Measurements from ENCODE around the gene BMP8A. TPM values are rescaled to one million over a fixed set of nuclear protein-coding genes. Genes with fewer than 3 reads are reported as not detected.
A peak's percentile ranks its signal among the peaks of the same experiment; 100 is the strongest.
"Not testable (repeated sequence)": the region's sequence is repeated elsewhere in the genome, so short reads cannot be mapped to it uniquely, and the experiment has no call there.

The BMP8A gene
- under 1 TPM in 1 of 2 experiments, not detected in 1; 0.20 TPM for total RNA-seq

GRCh38 chr1:39491146-39491921 lies at the start of gene BMP8A:
Gene BMP8A, plus strand, starts transcription at chr1:39491636. Its CDS starts 356 bp downstream, at chr1:39491992.
- peak within 1 kb of the TSS; percentile 67 for H3K4me3 Mint-ChIP-seq
- H3K36me3 Mint-ChIP-seq: peaks cover 2% of the 10 kb centered on the region
- POLR2A ChIA-PET: no interaction called here
- DNase-seq (peak; percentile 87), ATAC-seq (ENCODE audit: low read depth) (peak; percentile 89)
- H3K4me1 Mint-ChIP-seq: peaks cover 4% of the 10 kb centered on the region
- H3K9me3 Mint-ChIP-seq: no peaks in the 10 kb centered on the region
- no peak within 1 kb of the TSS for H3K27ac Mint-ChIP-seq
- H3K27me3 Mint-ChIP-seq: peaks cover 28% of the 10 kb centered on the region

- DNase-seq: no peak
- Mint-ChIP-seq H3K36me3 (peaks cover 48% of the 10 kb centered on the region), H3K4me1 (no peaks in the 10 kb centered on the region), H3K27ac (no peak overlapping the region), H3K9me3 (no peaks in the 10 kb centered on the region), H3K4me3 (no peak overlapping the region), H3K27me3 (no peaks in the 10 kb centered on the region)
- ATAC-seq (ENCODE audit: low read depth): no peak
- POLR2A ChIA-PET: no interaction called here
These were observed 49.6 kb upstream of the BMP8A start for GRCh38 chr1:39441797-39442196.

GRCh38 chr1:39445573-39445972 lies 45.9 kb upstream of the BMP8A start:
- no peaks in the 10 kb centered on the region for H3K27me3 Mint-ChIP-seq
- POLR2A ChIA-PET: no interaction called here
- no peaks in the 10 kb centered on the region for H3K9me3 Mint-ChIP-seq
- H3K36me3 Mint-ChIP-seq: peaks cover 57% of the 10 kb centered on the region
- DNase-seq (no peak), ATAC-seq (ENCODE audit: low read depth) (no peak)
- no peaks in the 10 kb centered on the region for H3K4me1 Mint-ChIP-seq
- H3K27ac Mint-ChIP-seq: no peak overlapping the region
- H3K4me3 Mint-ChIP-seq: no peak overlapping the region

GRCh38 chr1:39446986-39447567 lies 44.4 kb upstream of the BMP8A start:
- H3K9me3 Mint-ChIP-seq: no peaks in the 10 kb centered on the region
- DNase-seq (no peak), ATAC-seq (ENCODE audit: low read depth) (no peak)
- POLR2A ChIA-PET: no interaction called here
- H3K4me1 Mint-ChIP-seq: peaks cover 12% of the 10 kb centered on the region
- H3K27me3 Mint-ChIP-seq: no peaks in the 10 kb centered on the region
- no peak overlapping the region for H3K4me3 Mint-ChIP-seq
- H3K36me3 Mint-ChIP-seq: peaks cover 63% of the 10 kb centered on the region
- no peak overlapping the region for H3K27ac Mint-ChIP-seq

GRCh38 chr1:39450041-39450440 lies 41.4 kb upstream of the BMP8A start:
- POLR2A ChIA-PET; DNase-seq; H3K4me3 Mint-ChIP-seq; H3K27me3 Mint-ChIP-seq; H3K27ac Mint-ChIP-seq; ATAC-seq (ENCODE audit: low read depth); H3K9me3 Mint-ChIP-seq: not testable (repeated sequence)
- H3K36me3 Mint-ChIP-seq: peaks cover 53% of the 10 kb centered on the region
- H3K4me1 Mint-ChIP-seq: peaks cover 23% of the 10 kb centered on the region

GRCh38 chr1:39450956-39451606 lies 40.4 kb upstream of the BMP8A start:
- DNase-seq: no peak
- Mint-ChIP-seq H3K4me1 (peaks cover 23% of the 10 kb centered on the region), H3K27ac (no peak overlapping the region), H3K9me3 (no peaks in the 10 kb centered on the region), H3K27me3 (no peaks in the 10 kb centered on the region), H3K36me3 (peaks cover 56% of the 10 kb centered on the region), H3K4me3 (no peak overlapping the region)
- no peak for ATAC-seq (ENCODE audit: low read depth)
- POLR2A ChIA-PET: no interaction called here

GRCh38 chr1:39452081-39452480 lies 39.4 kb upstream of the BMP8A start:
- POLR2A ChIA-PET: no interaction called here
- peaks cover 23% of the 10 kb centered on the region for H3K4me1 Mint-ChIP-seq

GRCh38 chr1:39452540-39452939 lies 38.9 kb upstream of the BMP8A start:
- peaks cover 59% of the 10 kb centered on the region for H3K36me3 Mint-ChIP-seq
- H3K27ac Mint-ChIP-seq: peak overlapping the region; percentile 80
- DNase-seq: no peak
- peak overlapping the region; percentile 53 for H3K4me3 Mint-ChIP-seq
- no peaks in the 10 kb centered on the region for H3K27me3 Mint-ChIP-seq
- peak; percentile 94 for ATAC-seq (ENCODE audit: low read depth)
- peaks cover 23% of the 10 kb centered on the region for H3K4me1 Mint-ChIP-seq
- POLR2A ChIA-PET: no interaction called here
- no peaks in the 10 kb centered on the region for H3K9me3 Mint-ChIP-seq

More at GRCh38 chr1:39452081-39452480, 39.4 kb upstream of the BMP8A start:
- Mint-ChIP-seq H3K27ac (peak overlapping the region; percentile 80), H3K9me3 (no peaks in the 10 kb centered on the region), H3K4me3 (no peak overlapping the region), H3K36me3 (peaks cover 58% of the 10 kb centered on the region), H3K27me3 (no peaks in the 10 kb centered on the region)
- ATAC-seq (ENCODE audit: low read depth): no peak
- DNase-seq: no peak

GRCh38 chr1:39453603-39454002 lies 37.8 kb upstream of the BMP8A start:
- Mint-ChIP-seq H3K4me3 (no peak overlapping the region), H3K9me3 (no peaks in the 10 kb centered on the region), H3K4me1 (peaks cover 23% of the 10 kb centered on the region), H3K27ac (no peak overlapping the region), H3K27me3 (no peaks in the 10 kb centered on the region), H3K36me3 (peaks cover 60% of the 10 kb centered on the region)
- no peak for DNase-seq
- POLR2A ChIA-PET: no interaction called here
- ATAC-seq (ENCODE audit: low read depth): no peak

GRCh38 chr1:39458991-39459390 lies 32.4 kb upstream of the BMP8A start:
- no peaks in the 10 kb centered on the region for H3K27me3 Mint-ChIP-seq
- no peak overlapping the region for H3K27ac Mint-ChIP-seq
- DNase-seq (no peak), ATAC-seq (ENCODE audit: low read depth) (no peak)
- POLR2A ChIA-PET: no interaction called here
- H3K9me3 Mint-ChIP-seq: no peaks in the 10 kb centered on the region
- H3K36me3 Mint-ChIP-seq: peaks cover 53% of the 10 kb centered on the region
- no peak overlapping the region for H3K4me3 Mint-ChIP-seq
- peaks cover 2% of the 10 kb centered on the region for H3K4me1 Mint-ChIP-seq

GRCh38 chr1:39462074-39462473 lies 29.4 kb upstream of the BMP8A start:
- no peaks in the 10 kb centered on the region for H3K9me3 Mint-ChIP-seq
- ATAC-seq (ENCODE audit: low read depth) (no peak), DNase-seq (no peak)
- peaks cover 44% of the 10 kb centered on the region for H3K36me3 Mint-ChIP-seq
- H3K4me3 Mint-ChIP-seq: no peak overlapping the region
- POLR2A ChIA-PET: no interaction called here
- no peaks in the 10 kb centered on the region for H3K27me3 Mint-ChIP-seq
- H3K27ac Mint-ChIP-seq: peak overlapping the region; percentile 10
- H3K4me1 Mint-ChIP-seq: peaks cover 7% of the 10 kb centered on the region

GRCh38 chr1:39466413-39467107 lies 24.9 kb upstream of the BMP8A start:
- Mint-ChIP-seq H3K27ac (peak overlapping the region; percentile 30), H3K36me3 (peaks cover 27% of the 10 kb centered on the region), H3K27me3 (no peaks in the 10 kb centered on the region), H3K4me3 (no peak overlapping the region), H3K9me3 (no peaks in the 10 kb centered on the region), H3K4me1 (peaks cover 5% of the 10 kb centered on the region)
- POLR2A ChIA-PET: no interaction called here
- ATAC-seq (ENCODE audit: low read depth) (no peak), DNase-seq (no peak)

GRCh38 chr1:39467108-39467720 lies 24.2 kb upstream of the BMP8A start:
- H3K4me1 Mint-ChIP-seq; ATAC-seq (ENCODE audit: low read depth); H3K27me3 Mint-ChIP-seq; H3K4me3 Mint-ChIP-seq; H3K27ac Mint-ChIP-seq; H3K9me3 Mint-ChIP-seq; DNase-seq: not testable (repeated sequence)
- peaks cover 24% of the 10 kb centered on the region for H3K36me3 Mint-ChIP-seq
- POLR2A ChIA-PET: interaction anchor here (0.7 to 0.8 kb wide), 2 partner anchors 216 to 233 kb away, joined by 3 read pairs; no protein-coding TSS in a partner anchor
